Activated T-cell treated with anti-CD3 and anti-CD28 coated beads for 1 hour (primary cell): ENCODE measurements around the gene MROH2A.
"Not testable (repeated sequence)": the region's sequence is repeated elsewhere in the genome, so short reads cannot be mapped to it uniquely, and the experiment has no call there.

Source experiments
- DNase-seq: peaks from one replicate; pipeline ENCODE4 v3.0.0-alpha.2; 2020; ENCODE audit warnings: low read depth

The MROH2A gene

DNA sequence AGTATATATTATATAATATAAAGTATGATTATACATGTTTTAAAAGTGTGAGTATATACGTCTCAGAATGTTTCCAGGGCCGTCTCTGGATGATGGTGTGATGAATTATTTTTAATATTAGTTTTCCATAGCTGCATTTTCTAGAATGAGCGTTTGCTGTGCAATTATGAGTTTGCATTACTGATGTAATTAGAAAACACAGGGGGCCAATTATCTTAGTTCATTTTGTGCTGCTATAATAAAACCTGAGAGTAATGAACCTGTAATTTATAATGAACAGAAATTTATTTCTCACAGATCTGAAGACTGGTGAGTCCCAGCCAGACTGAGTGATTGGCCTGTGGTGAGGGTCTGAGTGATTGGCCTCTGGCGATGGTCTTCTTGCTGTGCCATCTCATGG lies 80.2 kb downstream of the MROH2A start:
- DNase-seq: no peak

DNA sequence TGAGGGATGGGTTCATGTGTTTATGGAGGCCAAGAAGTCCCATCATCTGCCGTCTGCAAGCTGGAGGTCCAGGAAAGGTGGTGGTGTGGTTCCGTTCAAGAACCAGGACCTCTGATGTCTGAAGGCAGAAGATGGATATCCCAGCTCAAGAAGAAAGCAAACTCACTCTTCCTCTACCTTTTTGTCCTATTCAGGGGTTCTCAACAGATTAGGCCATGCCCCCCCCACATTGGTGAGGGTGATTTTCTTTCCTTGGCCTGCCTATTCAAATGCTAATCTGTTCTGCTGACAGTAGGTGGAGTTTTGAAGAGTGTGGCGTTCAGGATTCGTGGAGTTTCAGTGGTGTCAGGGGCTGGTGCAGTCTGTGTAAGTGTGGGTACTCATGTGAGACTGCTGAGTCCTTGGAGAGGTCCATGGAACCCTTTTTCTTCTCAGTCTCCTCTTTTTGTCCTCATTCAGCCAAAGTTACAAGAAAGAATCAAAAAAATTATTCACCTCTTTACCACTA lies 84.2 kb downstream of the MROH2A start:
- no peak for DNase-seq

GRCh38 chr2:233865838-233866237 lies 87.7 kb downstream of the MROH2A start:
- no peak for DNase-seq

DNA sequence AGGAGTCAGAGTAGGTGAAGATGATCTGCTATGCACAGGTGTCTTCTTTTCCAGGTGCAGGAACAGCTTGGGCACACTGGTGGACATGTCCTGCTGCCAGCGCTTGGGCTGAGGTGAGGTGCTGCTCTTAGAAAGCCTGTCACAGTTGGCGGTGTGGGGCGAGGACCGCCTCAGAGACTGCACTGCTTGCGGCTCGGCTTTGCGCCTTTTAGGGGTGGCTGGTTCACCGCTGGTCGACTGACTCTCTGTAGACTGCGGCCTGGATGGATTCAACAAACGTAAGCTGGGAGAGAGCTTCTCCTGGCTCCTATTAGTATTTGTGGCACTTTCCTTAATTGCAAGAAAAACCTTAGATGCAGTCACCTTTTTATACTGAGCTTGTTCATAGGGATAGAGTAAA lies 88.3 kb downstream of the MROH2A start:
- DNase-seq: no peak

GRCh38 chr2:233867993-233868532 lies 89.9 kb downstream of the MROH2A start, which contains the start of gene MSL3B:
Gene MSL3B (minus strand): TSS chr2:233868386.
- peak; percentile 51 for DNase-seq

DNA sequence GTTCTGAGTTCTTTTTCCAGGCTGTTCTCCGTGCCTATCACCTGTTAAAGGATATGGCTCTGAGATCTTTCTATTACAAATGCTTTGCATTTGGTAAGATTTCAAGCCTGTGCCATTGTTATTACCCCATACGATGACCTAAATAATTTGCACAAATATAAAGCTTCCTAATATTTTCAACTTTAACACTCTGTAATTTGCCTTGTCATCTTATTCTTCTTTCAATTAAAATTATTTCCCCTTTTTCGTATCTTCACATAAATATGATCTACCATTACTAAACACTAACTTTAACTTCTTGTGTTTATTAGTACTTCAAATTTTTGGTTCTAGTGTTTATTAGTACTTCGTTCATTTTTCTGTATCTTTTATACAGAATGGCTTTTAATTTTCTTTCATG lies 93.3 kb downstream of the MROH2A start:
- no peak for DNase-seq

DNA sequence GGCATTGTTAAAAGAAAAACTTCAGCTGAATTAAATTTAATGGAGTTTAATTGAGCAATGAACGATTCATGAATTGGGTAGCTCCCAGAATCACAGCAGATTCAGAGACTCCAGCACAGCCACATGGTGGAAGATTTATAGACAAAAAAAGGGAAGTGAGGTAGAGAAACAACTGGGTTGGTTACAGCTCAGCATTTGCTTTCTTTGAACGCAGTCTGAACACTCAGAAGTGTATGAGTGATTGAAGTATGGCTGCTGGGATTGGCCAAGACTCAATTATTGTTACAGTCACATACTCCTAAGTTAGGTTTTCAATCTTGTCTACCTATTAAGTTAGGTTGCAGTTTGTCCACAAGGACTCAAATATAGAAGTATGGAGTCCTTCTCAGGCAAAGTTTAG lies 94.0 kb downstream of the MROH2A start:
- DNase-seq: not testable (repeated sequence)

GRCh38 chr2:233882353-233882752 lies 104.2 kb downstream of the MROH2A start:
- DNase-seq: no peak
